Smooth muscle cell (in vitro differentiated cells): Measurements from ENCODE around the gene GGT6. TPM values are rescaled to one million over a fixed set of nuclear protein-coding genes. Genes with fewer than 3 reads are reported as not detected.

Experiments
- DNase-seq: peaks from one replicate; lab custom pipeline; 2025; ENCODE audit not compliant: unreplicated experiment; lab: John Stamatoyannopoulos, UW
- H2AFZ ChIP-seq: fragments of 200-600 bp; sonication (generic); 2 replicates; pipeline ENCODE4 v1.6.0; 2016; ENCODE audit warnings: antibody characterized with exemption, low read depth, mild to moderate bottlenecking
- H3F3A ChIP-seq: fragments of 200-600 bp; sonication (generic); 2 replicates; pipeline ENCODE4 v1.6.0; 2017; ENCODE audit warnings: antibody characterized with exemption, low read depth
- H3K27ac ChIP-seq: fragments of 200-600 bp; sonication (generic); 2 replicates; pipeline ENCODE4 v1.5.1; 2016; ENCODE audit warnings: low read depth, mild to moderate bottlenecking
- H3K27me3 ChIP-seq: fragments of 200-600 bp; sonication (generic); 2 replicates; pipeline ENCODE4 v1.6.1; 2016; ENCODE audit warnings: low read depth, mild to moderate bottlenecking
- H3K36me3 ChIP-seq: fragments of 200-600 bp; sonication (generic); 2 replicates; pipeline ENCODE4 v1.5.1; 2016; ENCODE audit warnings: low read depth
- H3K4me1 ChIP-seq: fragments of 200-600 bp; sonication (generic); 2 replicates; pipeline ENCODE4 v1.5.1; 2016; ENCODE audit warnings: low read depth
- H3K4me2 ChIP-seq: fragments of 200-600 bp; sonication (generic); 2 replicates; pipeline ENCODE4 v1.6.0; 2016; ENCODE audit warnings: mild to moderate bottlenecking
- H3K4me3 ChIP-seq: fragments of 200-600 bp; sonication (generic); 2 replicates; pipeline ENCODE4 v1.5.1; 2016; ENCODE audit warnings: mild to moderate bottlenecking
- H3K79me2 ChIP-seq: fragments of 200-600 bp; sonication (generic); 2 replicates; pipeline ENCODE4 v1.6.0; 2016; ENCODE audit warnings: low read depth, mild to moderate bottlenecking
- H3K9ac ChIP-seq: fragments of 200-600 bp; sonication (generic); 2 replicates; pipeline ENCODE4 v1.6.0; 2016; ENCODE audit warnings: low read depth
- H3K9me3 ChIP-seq: fragments of 200-600 bp; sonication (generic); replicated peaks from 2 replicates; pipeline ENCODE4 v1.5.1; 2016; ENCODE audit warnings: low read depth
- H4K20me1 ChIP-seq: fragments of 200-600 bp; sonication (generic); 2 replicates; pipeline ENCODE4 v1.6.0; 2016; ENCODE audit warnings: low read depth
- CTCF ChIP-seq: fragments of 200-600 bp; sonication (generic); IDR thresholded peaks from 2 replicates; pipeline ENCODE4 v1.5.1; 2017; ENCODE audit warnings: borderline replicate concordance, mild to moderate bottlenecking, antibody characterized with exemption; ENCODE audit not compliant: insufficient read depth, poor library complexity, severe bottlenecking
- WGBS: methylation state at CpG from one replicate; pipeline ENCODE4 v1.1.7; 2016; ENCODE audit warnings: low lambda C conversion rate; 5-methylcytosine and 5-hydroxymethylcytosine counted together
- polyA plus RNA-seq: library from polyadenylated mRNA; unstranded; fragments of >200 nt; fragmentation: Nextera tagmentation; extraction: Ambion mirVana; gene quantifications from 2 replicates; pipeline ENCODE4 v1.2.1, GENCODE V29; 2016
- total RNA-seq: library from RNA; depleted of rRNA; stranded (reverse); fragments of >200 nt; gene quantifications from 2 replicates; pipeline ENCODE4 v1.2.3, GENCODE V29; 2014

The GGT6 gene
- total and polyA plus RNA-seq, 2 experiments from 2014 or later, result 0.27 TPM; not detected in 1

- TF ChIP-seq CTCF, result no peak
- H4K20me1 ChIP-seq, result no peaks in the 10 kb centered on the region
- no peaks in the 10 kb centered on the region for H3F3A ChIP-seq
- no peak for DNase-seq
- no peaks in the 10 kb centered on the region for H3K27me3 ChIP-seq
- H3K4me2 ChIP-seq, result no peak overlapping the region
- peaks cover 17% of the 10 kb centered on the region for H3K79me2 ChIP-seq
- H3K27ac ChIP-seq, result no peak overlapping the region
- no peaks in the 10 kb centered on the region for H3K36me3 ChIP-seq
- H2AFZ ChIP-seq, result no peak overlapping the region
- H3K9me3 ChIP-seq, result no peaks in the 10 kb centered on the region
- H3K9ac ChIP-seq, result no peak overlapping the region
- peaks cover 10% of the 10 kb centered on the region for H3K4me1 ChIP-seq
- WGBS, result 97% methylated on average over 25 of the region's 25 CpGs
- H3K4me3 ChIP-seq, result no peak overlapping the region
Observed at GRCh38 chr17:4549781-4550533, 10.4 kb downstream of the GGT6 start.

GRCh38 chr17:4548721-4549531, 11.5 kb downstream of the GGT6 start:
- Histone ChIP-seq H3K79me2 (peaks cover 7% of the 10 kb centered on the region), H2AFZ (no peak overlapping the region), H3K36me3 (no peaks in the 10 kb centered on the region), H3K4me2 (no peak overlapping the region), H3K9me3 (no peaks in the 10 kb centered on the region), H3K9ac (no peak overlapping the region), H3F3A (no peaks in the 10 kb centered on the region), H3K27me3 (no peaks in the 10 kb centered on the region), H3K4me1 (peaks cover 2% of the 10 kb centered on the region), H3K4me3 (no peak overlapping the region), H3K27ac (no peak overlapping the region), H4K20me1 (no peaks in the 10 kb centered on the region)
- TF ChIP-seq CTCF, result no peak
- WGBS, result 89% methylated on average over 24 of the region's 24 CpGs
- DNase-seq, result no peak

GRCh38 chr17:4548061-4548461, 12.3 kb downstream of the GGT6 start:
- H2AFZ ChIP-seq, result no peak overlapping the region
- no peak for DNase-seq
- WGBS, result over 99% methylated on average over 18 of the region's 18 CpGs
- H3K9ac ChIP-seq, result no peak overlapping the region
- no peak overlapping the region for H3K4me3 ChIP-seq
- no peak overlapping the region for H3K4me2 ChIP-seq
- H3K27me3 ChIP-seq, result no peaks in the 10 kb centered on the region
- no peaks in the 10 kb centered on the region for H3F3A ChIP-seq
- no peaks in the 10 kb centered on the region for H3K4me1 ChIP-seq
- no peaks in the 10 kb centered on the region for H3K9me3 ChIP-seq
- H3K36me3 ChIP-seq, result no peaks in the 10 kb centered on the region
- no peaks in the 10 kb centered on the region for H4K20me1 ChIP-seq
- H3K79me2 ChIP-seq, result no peaks in the 10 kb centered on the region
- no peak overlapping the region for H3K27ac ChIP-seq
- TF ChIP-seq CTCF, result no peak
